MM.1S (cell line): ENCODE measurements around the gene CDON.

ENCODE experiments used
- EZH2 ChIP-seq: fragments of 300-600 bp; sonication (generic); optimal IDR thresholded peaks from 2 replicates; pipeline ENCODE3; 2017; ENCODE audit warnings: low read depth, mild to moderate bottlenecking, antibody characterized with exemption, low read length, mixed read lengths
- TF ChIP-seq, protein P1 (sequence below): fragments of 300-600 bp; sonication (generic); IDR thresholded peaks from 2 replicates; pipeline ENCODE4 v1.5.1; 2016; ENCODE audit warnings: antibody characterized with exemption, low read length, mixed read lengths

DNA sequence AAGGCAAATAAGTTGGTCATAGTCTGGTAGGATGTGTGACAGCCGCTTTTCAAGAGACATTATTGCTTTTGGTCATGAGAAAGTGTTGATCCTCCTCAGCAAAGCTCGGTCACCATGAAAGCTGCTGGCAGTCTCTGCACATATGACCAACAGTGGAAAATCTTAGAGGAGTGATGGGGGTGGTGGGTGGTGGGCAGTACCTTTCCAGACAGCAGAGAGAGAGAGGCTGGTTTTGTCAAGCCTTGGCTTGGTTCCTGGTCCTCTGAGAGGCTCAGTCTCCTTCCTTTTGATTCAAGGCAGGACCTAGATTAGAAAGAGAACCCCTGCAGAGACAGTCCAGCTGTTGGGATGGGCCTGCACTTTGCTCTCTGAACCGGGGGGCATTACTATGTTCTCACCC lies 136.9 kb downstream of the CDON start:
- TF ChIP-seq, protein P1, sequence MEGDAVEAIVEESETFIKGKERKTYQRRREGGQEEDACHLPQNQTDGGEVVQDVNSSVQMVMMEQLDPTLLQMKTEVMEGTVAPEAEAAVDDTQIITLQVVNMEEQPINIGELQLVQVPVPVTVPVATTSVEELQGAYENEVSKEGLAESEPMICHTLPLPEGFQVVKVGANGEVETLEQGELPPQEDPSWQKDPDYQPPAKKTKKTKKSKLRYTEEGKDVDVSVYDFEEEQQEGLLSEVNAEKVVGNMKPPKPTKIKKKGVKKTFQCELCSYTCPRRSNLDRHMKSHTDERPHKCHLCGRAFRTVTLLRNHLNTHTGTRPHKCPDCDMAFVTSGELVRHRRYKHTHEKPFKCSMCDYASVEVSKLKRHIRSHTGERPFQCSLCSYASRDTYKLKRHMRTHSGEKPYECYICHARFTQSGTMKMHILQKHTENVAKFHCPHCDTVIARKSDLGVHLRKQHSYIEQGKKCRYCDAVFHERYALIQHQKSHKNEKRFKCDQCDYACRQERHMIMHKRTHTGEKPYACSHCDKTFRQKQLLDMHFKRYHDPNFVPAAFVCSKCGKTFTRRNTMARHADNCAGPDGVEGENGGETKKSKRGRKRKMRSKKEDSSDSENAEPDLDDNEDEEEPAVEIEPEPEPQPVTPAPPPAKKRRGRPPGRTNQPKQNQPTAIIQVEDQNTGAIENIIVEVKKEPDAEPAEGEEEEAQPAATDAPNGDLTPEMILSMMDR: no peak
- no peak for TF ChIP-seq EZH2
